Measurements from ENCODE around the gene SERPINA5.
"Not testable (repeated sequence)": the region's sequence is repeated elsewhere in the genome, so short reads cannot be mapped to it uniquely, and the experiment has no call there.

SERPINA5 gene

DNA sequence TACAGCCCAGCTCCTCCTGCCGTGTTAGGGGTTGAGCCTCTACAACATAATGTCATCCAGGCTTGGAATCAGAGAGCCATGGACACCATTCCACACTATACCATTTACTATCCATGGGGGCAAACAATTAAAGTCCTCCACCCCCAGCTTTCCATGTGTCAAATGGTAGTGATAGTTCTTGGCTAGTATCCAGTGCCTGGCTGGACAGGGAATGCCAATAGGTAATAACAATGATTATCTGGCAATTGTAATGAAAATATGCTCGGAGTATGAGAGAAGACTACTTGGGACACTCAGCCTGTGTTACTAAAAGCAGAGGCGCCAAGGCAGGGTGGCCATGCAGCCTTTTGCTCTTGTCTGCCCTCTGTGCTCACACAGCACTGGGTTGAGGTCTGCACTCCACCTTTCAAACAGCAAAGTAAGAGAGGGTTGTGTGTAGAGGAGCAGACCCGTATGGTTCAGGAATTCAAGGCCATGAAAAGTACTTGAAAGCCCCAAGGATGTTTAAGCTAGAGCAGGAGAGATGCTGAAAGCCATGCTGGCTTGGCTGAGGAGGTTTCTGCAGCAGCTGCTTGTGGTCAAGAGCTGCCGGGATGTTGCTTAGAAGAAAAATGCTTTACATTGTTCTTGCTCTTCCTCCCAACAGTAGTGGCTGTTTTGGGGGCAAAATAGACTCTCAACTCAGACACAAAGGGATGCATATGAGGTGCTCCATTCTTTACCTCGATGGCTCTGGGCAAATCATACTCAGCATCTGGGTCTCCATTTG, 41.6 kb downstream of the SERPINA5 start:
- no peak for DNase-seq (ENCODE audit: low spot score)

GRCh38 chr14:94623422-94623809, 42.2 kb downstream of the SERPINA5 start:
- DNase-seq (ENCODE audit: low spot score) = no peak

DNA sequence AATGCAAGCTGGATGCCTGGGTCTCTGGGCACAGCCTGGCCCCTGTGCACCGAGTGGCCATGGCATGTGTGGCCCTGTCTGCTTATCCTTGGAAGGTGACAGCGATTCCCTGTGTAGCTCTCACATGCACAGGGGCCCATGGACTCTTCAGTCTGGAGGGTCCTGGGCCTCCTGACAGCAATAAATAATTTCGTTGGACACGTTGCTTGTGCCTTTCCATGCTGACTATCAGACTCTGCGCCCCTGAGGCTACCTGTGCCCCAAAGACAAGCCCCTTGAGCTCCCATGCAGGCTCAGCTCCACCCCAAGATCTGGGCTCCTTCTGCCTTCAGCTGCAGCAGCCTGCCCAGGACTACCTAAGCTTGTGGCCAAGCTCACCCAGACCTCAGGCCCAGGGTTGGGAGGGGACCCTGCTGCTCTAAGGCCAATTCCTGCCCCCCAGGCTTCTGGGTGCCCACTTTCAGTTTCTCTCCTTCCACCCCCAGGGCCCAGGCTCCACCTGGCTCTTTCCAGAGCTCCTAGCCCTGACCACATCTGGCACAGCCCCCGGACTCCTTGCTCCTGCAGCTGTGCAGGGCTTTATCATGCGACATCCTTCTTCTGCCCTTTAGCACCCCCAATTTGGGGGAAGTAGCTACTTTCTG, 42.8 kb downstream of the SERPINA5 start:
- DNase-seq (ENCODE audit: low spot score) = no peak

GRCh38 chr14:94624537-94625352, 43.5 kb downstream of the SERPINA5 start:
- no peak for DNase-seq (ENCODE audit: low spot score)

GRCh38 chr14:94625353-94625635, 44.1 kb downstream of the SERPINA5 start:
- no peak for DNase-seq (ENCODE audit: low spot score)

- no peak for DNase-seq (ENCODE audit: low spot score)
Measured at GRCh38 chr14:94628578-94628977, 47.4 kb downstream of the SERPINA5 start.

DNA sequence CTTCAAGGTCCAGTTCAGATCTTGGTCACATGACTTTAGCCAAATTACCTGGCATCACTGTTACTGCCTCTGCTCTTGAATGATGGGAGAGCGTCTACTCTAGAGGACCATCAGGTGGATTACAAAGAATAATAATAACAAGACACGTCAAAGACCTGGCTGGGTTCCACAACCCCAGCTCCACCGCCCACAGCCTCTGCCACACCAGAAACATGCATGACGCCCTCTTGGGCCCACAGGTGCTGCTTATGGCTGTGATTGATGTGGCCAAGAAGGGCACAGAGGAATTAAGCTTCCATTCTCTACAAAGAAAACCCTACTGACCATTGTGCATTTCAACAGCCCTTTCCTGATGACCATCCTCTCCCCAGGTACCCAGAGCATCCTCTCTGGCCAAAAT, 49.2 kb downstream of the SERPINA5 start:
- no peak for DNase-seq (ENCODE audit: low spot score)

GRCh38 chr14:94631050-94631449, 49.8 kb downstream of the SERPINA5 start:
- no peak for DNase-seq (ENCODE audit: low spot score)

GRCh38 chr14:94631536-94632304, 50.5 kb downstream of the SERPINA5 start:
- no peak for DNase-seq (ENCODE audit: low spot score)

DNA sequence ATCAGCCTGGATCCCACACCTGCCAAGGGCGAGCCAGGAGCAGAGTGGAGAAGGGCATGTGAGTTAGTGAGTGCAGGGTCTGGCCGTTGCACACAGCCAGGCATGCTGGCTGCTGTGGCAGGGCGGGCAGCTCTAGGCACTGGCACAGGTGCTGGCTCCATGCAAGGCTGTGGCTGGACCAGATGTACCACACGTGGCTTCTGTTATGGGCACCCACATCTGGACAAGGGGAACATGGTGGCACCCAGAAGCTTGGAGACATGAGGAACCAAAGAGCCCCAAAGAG, 51.0 kb downstream of the SERPINA5 start:
- no peak for DNase-seq (ENCODE audit: low spot score)

- DNase-seq (ENCODE audit: low spot score) = no peak
Measured at GRCh38 chr14:94633121-94633520, 51.9 kb downstream of the SERPINA5 start.

- DNase-seq (ENCODE audit: low spot score) = no peak
Measured at GRCh38 chr14:94635154-94635553, 53.9 kb downstream of the SERPINA5 start.

GRCh38 chr14:94636744-94637412, 55.7 kb downstream of the SERPINA5 start:
- no peak for DNase-seq (ENCODE audit: low spot score)

DNA sequence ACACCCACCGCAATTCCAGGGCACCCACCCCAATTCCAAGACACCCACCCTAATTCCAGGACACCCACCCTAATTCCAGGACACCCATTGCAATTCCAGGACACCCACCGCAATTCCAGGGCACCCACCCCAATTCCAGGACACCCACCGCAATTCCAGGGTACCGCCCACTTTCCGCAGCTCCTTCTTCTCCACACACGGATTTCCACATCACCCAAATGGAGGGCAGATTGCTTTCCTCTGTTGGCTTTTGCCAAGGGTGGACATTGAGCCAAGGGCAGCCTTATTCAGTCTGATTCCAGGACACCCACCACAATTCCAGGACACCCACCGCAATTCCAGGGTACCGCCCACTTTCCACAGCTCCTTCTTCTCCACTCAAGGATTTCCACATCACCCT, 56.6 kb downstream of the SERPINA5 start:
- not testable (repeated sequence) for DNase-seq (ENCODE audit: low spot score)

GRCh38 chr14:94638339-94638738, 57.1 kb downstream of the SERPINA5 start:
- no peak for DNase-seq (ENCODE audit: low spot score)

GRCh38 chr14:94638961-94639817, 58.0 kb downstream of the SERPINA5 start:
- no peak for DNase-seq (ENCODE audit: low spot score)

GRCh38 chr14:94640721-94641631, 59.8 kb downstream of the SERPINA5 start:
- no peak for DNase-seq (ENCODE audit: low spot score)

DNA sequence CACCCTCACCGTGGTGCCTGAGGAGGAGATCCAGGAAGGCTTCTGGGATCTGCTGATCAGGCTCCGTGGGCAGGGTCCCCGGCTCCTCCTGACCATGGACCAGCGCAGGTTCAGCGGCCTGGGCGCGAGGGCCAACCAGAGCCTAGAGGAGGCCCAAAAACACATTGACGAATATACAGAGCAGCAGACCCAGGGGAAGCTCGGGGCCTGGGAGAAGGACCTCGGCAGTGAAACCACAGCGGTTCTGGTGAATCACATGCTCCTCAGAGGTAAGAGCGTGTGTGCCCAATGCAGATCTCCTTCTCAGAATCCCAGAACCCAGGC, 60.4 kb downstream of the SERPINA5 start:
- DNase-seq (ENCODE audit: low spot score) = no peak
